Gastrocnemius medialis (tissue), 4 donors: ENCODE data around the gene KCNG3. TPM values are rescaled to one million over a fixed set of nuclear protein-coding genes. Genes with fewer than 3 reads are reported as not detected.

Source experiments
- ATAC-seq, 2 donors: fragments of 150-250 bp; one replicate each; pipeline ENCODE4 v1.9.1; 2016
- DNase-seq, 2 donors: peaks; one replicate each; pipeline ENCODE4 v3.0.0-alpha.2; 2019
- H3K27ac ChIP-seq, 4 donors: fragments of 200-600 bp; sonication (generic); 1 replicate in 1 of 4; 2 replicates in 3 of 4; pipeline ENCODE4 v1.5.1; 2016 to 2018; ENCODE audit warnings: mild to moderate bottlenecking in 2 of 4, moderate library complexity in 1 of 4
- H3K27me3 ChIP-seq, 3 donors: fragments of 200-600 bp; sonication (generic) in 2 of 3; 1 replicate in 1 of 3; 2 replicates in 2 of 3; pipeline versions ENCODE4 v1.5.1 to v1.6.0; 2016 to 2019; ENCODE audit warnings: mild to moderate bottlenecking in 1 of 3, moderate library complexity in 1 of 3
- H3K36me3 ChIP-seq, 2 donors: fragments of 200-600 bp; sonication (generic) in 1 of 2; one replicate each; pipeline ENCODE4 v1.5.1; 2017 to 2018
- H3K4me1 ChIP-seq, 2 donors: fragments of 200-600 bp; sonication (generic) in 1 of 2; one replicate each; pipeline ENCODE4 v1.5.1; 2016 to 2017; ENCODE audit warnings: mild to moderate bottlenecking in 2 of 2
- H3K4me3 ChIP-seq, 4 donors: fragments of 200-600 bp; sonication (generic) in 3 of 4; 1 replicate in 1 of 4; 2 replicates in 3 of 4; pipeline ENCODE4 v1.5.1; 2016 to 2019; ENCODE audit warnings: mild to moderate bottlenecking in 2 of 4
- H3K9me3 ChIP-seq, 3 donors: fragments of 200-600 bp; sonication (generic) in 2 of 3; 1 replicate in 1 of 3; 2 replicates in 2 of 3; pipeline ENCODE4 v1.5.1; 2016 to 2019
- CTCF ChIP-seq, 5 experiments: fragments of 450-650 bp in 3 of 5; fragments of 200-600 bp in 2 of 5; sonication (generic) in 2 of 5; IDR thresholded peaks in 4 of 5; conservative IDR thresholded peaks in 1 of 5; 1 replicate in 4 of 5; 2 replicates in 1 of 5; pipeline ENCODE4 v1.5.1; 2016 to 2019; ENCODE audit warnings: antibody characterized with exemption in 5 of 5, mild to moderate bottlenecking in 3 of 5, moderate library complexity in 3 of 5
- POLR2A ChIP-seq, 2 donors: fragments of 450-650 bp; IDR thresholded peaks; one replicate each; pipeline ENCODE4 v1.6.1; 2017; ENCODE audit warnings: antibody characterized with exemption in 2 of 2, mild to moderate bottlenecking in 2 of 2, moderate library complexity in 2 of 2
- in situ Hi-C, 4 donors: fragments of 200-750 bp; cut with MboI; loops; one replicate each; pipeline versions ENCODE4 v1.15.0 to v1.8.0; 2017; ENCODE audit warnings: low sequenced_read_pairs in 4 of 4
- intact Hi-C: fragments of 100-400 bp; cut with DNase I; formaldehyde crosslinking; loops from one replicate; pipeline ENCODE4 v1.15.1; 2023; ENCODE audit warnings: low total_unique reads
- total RNA-seq, 4 donors: library from RNA; depleted of rRNA; stranded (reverse); fragments of >200 nt; gene quantifications; one replicate each; pipeline versions ENCODE4 v1.1.0 to v1.2.3, GENCODE V29; 2016

The KCNG3 gene
- total RNA-seq, 4 donors from 2014 or later = 0.15 TPM; not detected in 3

GRCh38 chr2:42463570-42463969 lies 30.2 kb downstream of the KCNG3 start:
- no peaks in the 10 kb centered on the region for H3K36me3 ChIP-seq
- in situ Hi-C loops (no loop called here), intact Hi-C loops (no loop called here)
- no peaks in the 10 kb centered on the region for H3K27me3 ChIP-seq
- no peaks in the 10 kb centered on the region for H3K4me1 ChIP-seq
- TF ChIP-seq CTCF (IDR thresholded peaks at IDR 0.05 in 4 of 5, conservative IDR thresholded peaks at IDR 0.05 in 1 of 5) (no peak), POLR2A (IDR thresholded peaks at IDR 0.05) (no peak)
- DNase-seq (no peak), ATAC-seq (no peak)
- H3K4me3 ChIP-seq = no peak overlapping the region
- no peak overlapping the region for H3K27ac ChIP-seq
- H3K9me3 ChIP-seq = no peaks in the 10 kb centered on the region

GRCh38 chr2:42459296-42459695 lies 34.5 kb downstream of the KCNG3 start:
- Histone ChIP-seq H3K9me3 (no peaks in the 10 kb centered on the region), H3K4me1 (no peaks in the 10 kb centered on the region), H3K36me3 (no peaks in the 10 kb centered on the region), H3K27me3 (no peaks in the 10 kb centered on the region), H3K27ac (no peak overlapping the region), H3K4me3 (no peak overlapping the region)
- in situ Hi-C loops = no loop called here
- no peak for TF ChIP-seq CTCF (IDR thresholded peaks at IDR 0.05 in 4 of 5, conservative IDR thresholded peaks at IDR 0.05 in 1 of 5)
- TF ChIP-seq POLR2A (IDR thresholded peaks at IDR 0.05) = no peak
- intact Hi-C loops = no loop called here
- ATAC-seq (no peak), DNase-seq (no peak)

GRCh38 chr2:42458396-42458795 lies 35.4 kb downstream of the KCNG3 start:
- H3K27me3 ChIP-seq = no peaks in the 10 kb centered on the region
- no peaks in the 10 kb centered on the region for H3K36me3 ChIP-seq
- no peaks in the 10 kb centered on the region for H3K4me1 ChIP-seq
- no peak overlapping the region for H3K4me3 ChIP-seq
- no peaks in the 10 kb centered on the region for H3K9me3 ChIP-seq
- TF ChIP-seq CTCF (IDR thresholded peaks at IDR 0.05 in 4 of 5, conservative IDR thresholded peaks at IDR 0.05 in 1 of 5) (no peak), POLR2A (IDR thresholded peaks at IDR 0.05) (no peak)
- ATAC-seq (no peak), DNase-seq (no peak)
- in situ Hi-C loops = no loop called here
- intact Hi-C loops = no loop called here
- no peak overlapping the region for H3K27ac ChIP-seq

GRCh38 chr2:42457011-42457410 lies 36.8 kb downstream of the KCNG3 start:
- no peaks in the 10 kb centered on the region for H3K36me3 ChIP-seq
- intact Hi-C loops (no loop called here), in situ Hi-C loops (no loop called here)
- no peaks in the 10 kb centered on the region for H3K9me3 ChIP-seq
- H3K27ac ChIP-seq = no peak overlapping the region
- H3K4me3 ChIP-seq = no peak overlapping the region
- DNase-seq = no peak
- ATAC-seq = no peak
- H3K4me1 ChIP-seq = no peaks in the 10 kb centered on the region
- no peak for TF ChIP-seq CTCF (IDR thresholded peaks at IDR 0.05 in 4 of 5, conservative IDR thresholded peaks at IDR 0.05 in 1 of 5)
- no peak for TF ChIP-seq POLR2A (IDR thresholded peaks at IDR 0.05)
- H3K27me3 ChIP-seq = no peaks in the 10 kb centered on the region

GRCh38 chr2:42456126-42456839 lies 37.5 kb downstream of the KCNG3 start:
- in situ Hi-C loops (no loop called here), intact Hi-C loops (no loop called here)
- Histone ChIP-seq H3K9me3 (no peaks in the 10 kb centered on the region), H3K4me1 (no peaks in the 10 kb centered on the region), H3K27me3 (no peaks in the 10 kb centered on the region), H3K27ac (no peak overlapping the region), H3K4me3 (no peak overlapping the region), H3K36me3 (no peaks in the 10 kb centered on the region)
- ATAC-seq = no peak
- TF ChIP-seq CTCF (IDR thresholded peaks at IDR 0.05 in 4 of 5, conservative IDR thresholded peaks at IDR 0.05 in 1 of 5) = no peak
- TF ChIP-seq POLR2A (IDR thresholded peaks at IDR 0.05) = no peak
- DNase-seq = no peak
